GM19467 (cell line): ENCODE results near the gene PPM1K.

Source experiments
- ATAC-seq: cut with Tn5 transposase; IDR thresholded peaks from one replicate; pipeline ENCODE4 v1.9.1; 2021; ENCODE audit warnings: mild to moderate bottlenecking, moderate library complexity; ENCODE audit not compliant: unreplicated experiment

The PPM1K gene

GRCh38 chr4:88277711-88278225, 6.6 kb downstream of the PPM1K start:
- ATAC-seq: no peak

GRCh38 chr4:88276952-88277710, 7.2 kb downstream of the PPM1K start:
- no peak for ATAC-seq

- no peak for ATAC-seq
Observed at GRCh38 chr4:88275949-88276515, 8.3 kb downstream of the PPM1K start.

GRCh38 chr4:88275516-88275915, 8.8 kb downstream of the PPM1K start:
- no peak for ATAC-seq

- ATAC-seq: no peak
Observed at GRCh38 chr4:88268913-88269312, 15.4 kb downstream of the PPM1K start.

GRCh38 chr4:88264336-88264735, 20.0 kb downstream of the PPM1K start:
- ATAC-seq: no peak

GRCh38 chr4:88257726-88258125, 26.6 kb downstream of the PPM1K start:
- no peak for ATAC-seq

- no peak for ATAC-seq
Observed at GRCh38 chr4:88255111-88255510, 29.2 kb downstream of the PPM1K start.

- no peak for ATAC-seq
Observed at GRCh38 chr4:88251924-88252323, 32.4 kb downstream of the PPM1K start.

- no peak for ATAC-seq
Observed at GRCh38 chr4:88247148-88247547, 37.2 kb downstream of the PPM1K start.

- no peak for ATAC-seq
Observed at GRCh38 chr4:88246600-88246999, 37.8 kb downstream of the PPM1K start.

GRCh38 chr4:88244816-88245579, 39.4 kb downstream of the PPM1K start:
- no peak for ATAC-seq

GRCh38 chr4:88244056-88244455, 40.3 kb downstream of the PPM1K start:
- no peak for ATAC-seq

- ATAC-seq: no peak
Observed at GRCh38 chr4:88242144-88242543, 42.2 kb downstream of the PPM1K start.

- ATAC-seq: no peak
Observed at GRCh38 chr4:88240297-88240714, 44.1 kb downstream of the PPM1K start.

- no peak for ATAC-seq
Observed at GRCh38 chr4:88230969-88231771, 53.2 kb downstream of the PPM1K start.

GRCh38 chr4:88230461-88230891, 53.9 kb downstream of the PPM1K start:
- no peak for ATAC-seq

- no peak for ATAC-seq
Observed at GRCh38 chr4:88227734-88228133, 56.6 kb downstream of the PPM1K start.

- ATAC-seq: no peak
Observed at GRCh38 chr4:88226143-88226542, 58.2 kb downstream of the PPM1K start.

GRCh38 chr4:88225232-88226105, 58.9 kb downstream of the PPM1K start:
- no peak for ATAC-seq
